K562 (cell line): ENCODE measurements around the gene PGBD1. TPM values are rescaled to one million over a fixed set of nuclear protein-coding genes. Genes with fewer than 3 reads are reported as not detected.

Experiments used
- ATAC-seq: fragments of 200-7000 bp; cut with Tn5 transposase; 3 replicates; pipeline ENCODE4 v1.9.1; 2020; ENCODE audit warnings: moderate library complexity
- BruUV-seq: library from RNA; stranded (reverse); fragments of 400-500 nt; replicated peaks from 2 replicates; lab custom pipeline; 2021; lab: Mats Ljungman, UMichigan
- CTCF ChIA-PET: fragments of 300-600 bp; formaldehyde crosslinking; extraction: SDS; loops from one replicate; lab custom pipeline; 2021; ENCODE audit warnings: low intra/inter-chr PET ratio; lab: Yijun Ruan, JAX
- POLR2A ChIA-PET: fragments of 300-600, 350-650 bp; sonication (Branson Sonifier 250); formaldehyde crosslinking; extraction: SDS; loops from one replicate; lab custom pipeline; 2021; ENCODE audit warnings: antibody characterized with exemption, inconsistent platforms; lab: Yijun Ruan, JAX
- DNase-seq, 4 experiments: peaks; one replicate each; pipeline versions ENCODE4 v3.0.0 to v3.0.0-alpha.2; 2011 to 2018; ENCODE audit warnings: low spot score in 3 of 4, mixed read lengths in 3 of 4; ENCODE audit errors: extremely low read depth in 1 of 4
- FAIRE-seq: peaks from 2 replicates; lab custom pipeline; 2011; peaks lifted over from hg19 to GRCh38; lab: Jason Lieb, UNC
- H2AFZ ChIP-seq: 2 replicates; pipeline ENCODE4 v1.6.0; 2011; ENCODE audit warnings: low read depth, low read length, control low read depth, inconsistent platforms
- H3K27ac ChIP-seq: fragments of 200-600 bp; 3 replicates; pipeline ENCODE4 v1.8.0; 2011; ENCODE audit warnings: low read depth, mild to moderate bottlenecking, control low read depth, inconsistent platforms, low read length, moderate library complexity, mixed read lengths; ENCODE audit errors: extremely low read depth
- H3K27me3 ChIP-seq, 2 experiments: fragments of 300-600 bp in 1 of 2; 2 replicates in 1 of 2; 3 replicates in 1 of 2; pipeline versions ENCODE4 v1.6.0 to v1.8.0; 2011; ENCODE audit warnings: inconsistent platforms in 2 of 2, low read length in 2 of 2, mild to moderate bottlenecking in 1 of 2, mixed read lengths in 1 of 2, moderate library complexity in 1 of 2; ENCODE audit not compliant: control insufficient read depth in 2 of 2, insufficient read depth in 2 of 2
- H3K36me3 ChIP-seq: fragments of 300-600 bp; 3 replicates; pipeline ENCODE4 v1.8.0; 2011; ENCODE audit warnings: mild to moderate bottlenecking, low read length, inconsistent platforms; ENCODE audit not compliant: control insufficient read depth, insufficient read depth
- H3K4me1 ChIP-seq, 2 experiments: fragments of 200-600 bp in 1 of 2; replicated peaks in 1 of 2; 2 replicates in 1 of 2; 3 replicates in 1 of 2; pipeline versions ENCODE4 v1.5.1 to v1.8.0; 2011; ENCODE audit warnings: inconsistent platforms in 2 of 2, low read length in 2 of 2, mild to moderate bottlenecking in 1 of 2, mixed read lengths in 1 of 2, moderate library complexity in 1 of 2; ENCODE audit not compliant: control insufficient read depth in 2 of 2, insufficient read depth in 2 of 2
- H3K4me2 ChIP-seq: 2 replicates; pipeline ENCODE4 v1.6.1; 2011; ENCODE audit warnings: low read length, control low read depth, inconsistent platforms, mixed read lengths; ENCODE audit not compliant: insufficient read depth
- H3K4me3 ChIP-seq: fragments of 200-600 bp; sonication (generic), shearing (Covaris generic); 2 replicates; pipeline ENCODE4 v1.5.1; 2016; ENCODE audit warnings: control low read depth, inconsistent platforms
- H3K79me2 ChIP-seq: fragments of 200-600 bp; 3 replicates; pipeline ENCODE4 v1.8.0; 2011; ENCODE audit warnings: low read length, inconsistent platforms; ENCODE audit not compliant: control insufficient read depth, insufficient read depth
- H3K9ac ChIP-seq, 2 experiments: 2 replicates each; pipeline versions ENCODE4 v1.6.0 to v1.6.1; 2011; ENCODE audit warnings: low read depth in 2 of 2, low read length in 2 of 2, control low read depth in 1 of 2, inconsistent platforms in 1 of 2, mild to moderate bottlenecking in 1 of 2, mixed read lengths in 1 of 2; ENCODE audit not compliant: insufficient read depth in 1 of 2
- H3K9me1 ChIP-seq: one replicate; pipeline ENCODE4 v1.6.0; 2011; ENCODE audit warnings: inconsistent platforms, mild to moderate bottlenecking, low read length, moderate library complexity; ENCODE audit not compliant: control insufficient read depth, insufficient read depth
- H3K9me3 ChIP-seq: replicated peaks from 2 replicates; pipeline ENCODE4 v1.5.1; 2011; ENCODE audit warnings: low read depth, low read length, inconsistent platforms; ENCODE audit not compliant: control insufficient read depth, insufficient read depth
- H4K20me1 ChIP-seq: replicated peaks from 2 replicates; pipeline ENCODE4 v1.6.1; 2011; ENCODE audit warnings: low read length, inconsistent platforms, mixed read lengths; ENCODE audit not compliant: control insufficient read depth, insufficient read depth
- ARID1B ChIP-seq: fragments of 450-650 bp; IDR thresholded peaks from 2 replicates; pipeline ENCODE4 v1.6.1; 2016; ENCODE audit warnings: antibody characterized with exemption, mild to moderate bottlenecking, inconsistent platforms
- CEBPB ChIP-seq: fragments of 450-650 bp; IDR thresholded peaks from 2 replicates; pipeline ENCODE4 v1.6.1; 2016; ENCODE audit warnings: missing genetic modification characterization, missing compliant biosample characterization
- CEBPG ChIP-seq, 3 experiments: fragments of 200-800 bp in 1 of 3; sonication (Bioruptor generic) in 1 of 3; sonication (generic) in 1 of 3; formaldehyde crosslinking in 1 of 3; IDR thresholded peaks in 2 of 3; conservative IDR thresholded peaks in 1 of 3; 2 replicates each; pipeline versions ENCODE4 v1.6.1 to v1.8.0; 2016 to 2022; ENCODE audit warnings: missing compliant biosample characterization in 2 of 3, missing genetic modification characterization in 2 of 3, mild to moderate bottlenecking in 1 of 3, missing genetic modification reagents in 1 of 3
- CHD1 ChIP-seq: fragments of 200-600 bp; sonication (generic); IDR thresholded peaks from one replicate; pipeline ENCODE4 v1.6.1; 2012; ENCODE audit warnings: mild to moderate bottlenecking, moderate library complexity, low read length, inconsistent platforms
- EP400 ChIP-seq: fragments of 450-650 bp; IDR thresholded peaks from 2 replicates; pipeline ENCODE4 v1.6.1; 2017; ENCODE audit warnings: antibody characterized with exemption, mild to moderate bottlenecking, moderate library complexity
- JUND ChIP-seq, 2 experiments: IDR thresholded peaks; 2 replicates in 1 of 2; 3 replicates in 1 of 2; pipeline ENCODE4 v1.6.1; 2011; ENCODE audit warnings: borderline replicate concordance in 2 of 2, low read depth in 2 of 2, low read length in 2 of 2, improper control_type of control experiment in 1 of 2, missing biosample characterization in 1 of 2, missing genetic modification characterization in 1 of 2, missing genetic modification reagents in 1 of 2
- KAT7 ChIP-seq: sonication (generic); formaldehyde crosslinking; IDR thresholded peaks from 2 replicates; pipeline ENCODE4 v1.8.0; 2022; ENCODE audit warnings: missing genetic modification reagents, mild to moderate bottlenecking, borderline replicate concordance
- NCOA1 ChIP-seq: fragments of 450-650 bp; IDR thresholded peaks from 2 replicates; pipeline ENCODE4 v1.6.1; 2016; ENCODE audit warnings: low read depth
- NFIX ChIP-seq: fragments of 250-450 bp; sonication (Bioruptor Pico); IDR thresholded peaks from 2 replicates; pipeline ENCODE4 v1.4.0; 2020; ENCODE audit warnings: low read depth, mild to moderate bottlenecking, moderate library complexity
- NR2F6 ChIP-seq: fragments of 450-650 bp; formaldehyde crosslinking; IDR thresholded peaks from 2 replicates; pipeline ENCODE4 v1.4.0; 2020; ENCODE audit warnings: mild to moderate bottlenecking
- POLR2H ChIP-seq: IDR thresholded peaks from 2 replicates; pipeline ENCODE4 v1.6.1; 2016; ENCODE audit warnings: missing genetic modification characterization, low read depth, mild to moderate bottlenecking, control low read depth, missing compliant biosample characterization, moderate library complexity
- RAD21 ChIP-seq, 2 experiments: fragments of 250-450 bp in 1 of 2; fragments of 450-650 bp in 1 of 2; sonication (Bioruptor Pico) in 1 of 2; formaldehyde crosslinking in 1 of 2; IDR thresholded peaks in 1 of 2; conservative IDR thresholded peaks in 1 of 2; 2 replicates each; pipeline versions ENCODE4 v1.4.0 to v1.8.0; 2020 to 2022; ENCODE audit warnings: mild to moderate bottlenecking in 2 of 2, moderate library complexity in 1 of 2
- RBFOX2 ChIP-seq: fragments of 200-400 bp; formaldehyde crosslinking; IDR thresholded peaks from 2 replicates; pipeline ENCODE4 v1.6.1; 2017; ENCODE audit warnings: low read depth, mild to moderate bottlenecking, low read length, moderate library complexity
- SPI1 ChIP-seq: IDR thresholded peaks from 2 replicates; pipeline ENCODE4 v1.6.1; 2011; ENCODE audit warnings: low read depth, low read length, control low read depth, borderline replicate concordance
- ZNF24 ChIP-seq: fragments of 450-650 bp; IDR thresholded peaks from 2 replicates; pipeline ENCODE4 v1.6.1; 2016
- ZNF512 ChIP-seq: IDR thresholded peaks from 2 replicates; pipeline ENCODE4 v1.6.1; 2016; ENCODE audit warnings: missing genetic modification characterization, missing compliant biosample characterization
- ZNF584 ChIP-seq: fragments of 200-800 bp; sonication (Bioruptor generic); IDR thresholded peaks from 2 replicates; pipeline ENCODE4 v1.6.1; 2016; ENCODE audit warnings: low read depth, mild to moderate bottlenecking, missing genetic modification characterization, missing compliant biosample characterization
- WGBS: fragments of 100-300 bp; shearing (Covaris generic); methylation state at CpG from one replicate; pipeline ENCODE4 v1.1.6; 2016; ENCODE audit warnings: low coverage, mixed read lengths; ENCODE audit not compliant: insufficient coverage; ENCODE audit errors: missing lambda C conversion rate; 5-methylcytosine and 5-hydroxymethylcytosine counted together
- in situ Hi-C: fragments of 300-500 bp; cut with MboI; formaldehyde crosslinking; loops from 4 replicates; pipeline ENCODE4 v1.15.0; 2018; ENCODE audit warnings: inconsistent platforms, mixed read lengths
- intact Hi-C: fragments of 100-400 bp; cut with micrococcal nuclease; formaldehyde crosslinking; loops from 2 replicates; pipeline ENCODE4 v1.14.2; 2022
- polyA plus RNA-seq, 8 experiments: library from polyadenylated mRNA; depleted of rRNA in 4 of 8; stranded (reverse) in 5 of 8; unstranded in 3 of 8; fragments of >200 nt; fragmentation: Nextera tagmentation in 2 of 8; fragmentation: Illumina TruSeq in 1 of 8; extraction: Ambion mirVana in 2 of 8; extraction: Trizol in 1 of 8; gene quantifications; 2 replicates each; pipeline versions ENCODE4 v1.2.1 to v1.2.3, GENCODE V29; 2011 to 2014; ENCODE audit warnings: inconsistent platforms in 1 of 8, missing spikeins in 1 of 8
- total RNA-seq, 7 experiments: library from RNA; depleted of rRNA in 6 of 7; stranded (reverse); fragments of >200 nt in 6 of 7; fragmentation: Illumina TruSeq in 2 of 7; extraction: Trizol in 2 of 7; gene quantifications; 2 replicates each; pipeline versions ENCODE4 v1.2.1 to v1.2.3, GENCODE V29; 2011 to 2021; ENCODE audit warnings: low replicate concordance in 1 of 7
- TF ChIP-seq, protein P1 (sequence below): IDR thresholded peaks from 2 replicates; pipeline ENCODE4 v1.6.1; 2012; ENCODE audit warnings: low read depth, low read length, improper control_type of control experiment, borderline replicate concordance

The PGBD1 gene
- total and polyA plus RNA-seq, 9 of the 15 experiments (the other 6 are each of a cell fraction or from before 2014, with no cell fraction given): 3.3 to 9.0 (median 7.3) TPM

DNA sequence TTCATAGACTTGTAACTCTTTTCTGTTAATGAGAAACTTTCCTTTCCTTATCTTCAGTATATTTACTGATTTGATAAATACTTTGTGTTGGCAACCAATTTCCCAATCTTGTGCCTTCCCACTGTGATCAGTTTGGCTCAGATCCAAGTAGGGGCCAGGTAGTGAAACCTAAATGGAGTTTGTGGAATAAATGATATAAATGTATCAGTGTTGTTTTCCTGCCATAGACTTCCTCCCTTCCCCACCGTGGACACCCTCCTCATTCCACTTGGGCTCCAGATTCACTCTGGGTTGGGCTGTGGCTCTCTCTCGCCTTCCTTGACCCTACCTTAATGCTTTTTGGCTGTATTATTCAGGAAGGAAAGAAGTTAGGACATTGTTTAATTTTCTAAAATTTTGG, 69.7 kb downstream of the PGBD1 start:
- H3K9ac ChIP-seq: peak overlapping the region; percentile 82 to 84; a peak in 3 of 4 replicates
- peak overlapping the region; percentile 68 for H3K4me3 ChIP-seq
- peak in 3 of 4 experiments; percentile 32 to 59 (median 46) for DNase-seq
- H3K4me2 ChIP-seq: peak overlapping the region; percentile 92
- peaks cover 32 to 47% of the 10 kb centered on the region in 2 experiments for H3K4me1 ChIP-seq
- in situ Hi-C loops (no loop called here), intact Hi-C loops (loop anchor here (5.0 to 10.0 kb wide), 2 partner anchors 84 to 516 kb away; partner anchors contain the start of gene ZSCAN26)
- peaks cover 11% of the 10 kb centered on the region; the same call in 2 of the 3 replicates for H3K36me3 ChIP-seq
- no peaks in the 10 kb centered on the region; a peak in 1 of 5 replicates for H3K27me3 ChIP-seq
- peak overlapping the region; percentile 94; the same call in 1 of the 2 replicates for H2AFZ ChIP-seq
- BruUV-seq: no TSS peak
- H3K79me2 ChIP-seq: peaks cover 63% of the 10 kb centered on the region
- WGBS: 5% methylated on average over 2 of the region's 2 CpGs
- H3K9me1 ChIP-seq: no peaks in the 10 kb centered on the region
- ATAC-seq: no peak
- CTCF ChIA-PET: interaction anchor here (1.0 kb wide), 1 partner anchor 99 kb away, joined by 3 read pairs; the partner anchor contains the start of gene ZKSCAN4
- no peaks in the 10 kb centered on the region for H3K9me3 ChIP-seq
- no peaks in the 10 kb centered on the region for H4K20me1 ChIP-seq
- H3K27ac ChIP-seq: peak overlapping the region; percentile 86
- no peak for FAIRE-seq
- POLR2A ChIA-PET: interaction anchor here (0.8 to 2.1 kb wide), 4 partner anchors 14 to 458 kb away, joined by 3 to 11 read pairs (median 4); a partner anchor contains a TSS
- TF ChIP-seq NFIX (CRISPR knock-in tag): peak; percentile 26; the same call in 1 of the 2 replicates
- TF ChIP-seq EP400: 0 out of 2 replicates have a peak, but pooled peaks have one; percentile 2
- TF ChIP-seq ZNF512: no peak
- TF ChIP-seq CHD1: peak; percentile 76
- no peak for TF ChIP-seq NR2F6 (CRISPR knock-in tag)
- no peak for TF ChIP-seq NCOA1
- TF ChIP-seq ZNF584 (CRISPR knock-in tag): 0 out of 2 replicates have a peak, but pooled peaks have one; percentile 9
- TF ChIP-seq RAD21 (CRISPR knock-in tag; conservative IDR thresholded peaks at IDR 0.05 in 1 of 2, IDR thresholded peaks at IDR 0.05 in 1 of 2): 0 out of 4 replicates have a peak, but pooled peaks of 1 of the 2 experiments have one; percentile 1
- no peak for TF ChIP-seq CEBPG (CRISPR knock-in tag; IDR thresholded peaks at IDR 0.05)
- TF ChIP-seq CEBPG (tag; conservative IDR thresholded peaks at IDR 0.05 in 1 of 2, IDR thresholded peaks at IDR 0.05 in 1 of 2): 0 out of 4 replicates have a peak, but pooled peaks of 1 of the 2 experiments have one; percentile 22
- no peak for TF ChIP-seq JUND (IDR thresholded peaks at IDR 0.05; ENCODE audit: borderline replicate concordance, low read depth, low read length)
- TF ChIP-seq JUND (tag; IDR thresholded peaks at IDR 0.05; ENCODE audit: borderline replicate concordance, low read depth, low read length): peak; percentile 10; the same call in 1 of the 3 replicates
- TF ChIP-seq, protein P1, sequence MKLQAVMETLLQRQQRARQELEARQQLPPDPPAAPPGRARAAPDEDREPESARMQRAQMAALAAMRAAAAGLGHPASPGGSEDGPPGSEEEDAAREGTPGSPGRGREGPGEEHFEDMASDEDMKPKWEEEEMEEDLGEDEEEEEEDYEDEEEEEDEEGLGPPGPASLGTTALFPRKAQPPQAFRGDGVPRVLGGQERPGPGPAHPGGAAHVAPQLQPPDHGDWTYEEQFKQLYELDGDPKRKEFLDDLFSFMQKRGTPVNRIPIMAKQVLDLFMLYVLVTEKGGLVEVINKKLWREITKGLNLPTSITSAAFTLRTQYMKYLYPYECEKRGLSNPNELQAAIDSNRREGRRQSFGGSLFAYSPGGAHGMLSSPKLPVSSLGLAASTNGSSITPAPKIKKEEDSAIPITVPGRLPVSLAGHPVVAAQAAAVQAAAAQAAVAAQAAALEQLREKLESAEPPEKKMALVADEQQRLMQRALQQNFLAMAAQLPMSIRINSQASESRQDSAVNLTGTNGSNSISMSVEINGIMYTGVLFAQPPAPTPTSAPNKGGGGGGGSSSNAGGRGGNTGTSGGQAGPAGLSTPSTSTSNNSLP: peak; percentile 18; the same call in 1 of the 2 replicates
- TF ChIP-seq POLR2H (tag): no peak
- no peak for TF ChIP-seq ARID1B
- 0 out of 2 replicates have a peak, but pooled peaks have one; percentile 50 for TF ChIP-seq ZNF24
- TF ChIP-seq CEBPB: peak; percentile 41; the same call in 1 of the 2 replicates
- peak; percentile 52; the same call in 1 of the 2 replicates for TF ChIP-seq SPI1
- peak; percentile 69; the same call in 1 of the 2 replicates for TF ChIP-seq KAT7 (CRISPR knock-in tag)
- no peak for TF ChIP-seq RBFOX2
